ENCODE data around the gene WDR62.
"Not testable (repeated sequence)": the region's sequence is repeated elsewhere in the genome, so short reads cannot be mapped to it uniquely, and the experiment has no call there.

Gene WDR62

DNA sequence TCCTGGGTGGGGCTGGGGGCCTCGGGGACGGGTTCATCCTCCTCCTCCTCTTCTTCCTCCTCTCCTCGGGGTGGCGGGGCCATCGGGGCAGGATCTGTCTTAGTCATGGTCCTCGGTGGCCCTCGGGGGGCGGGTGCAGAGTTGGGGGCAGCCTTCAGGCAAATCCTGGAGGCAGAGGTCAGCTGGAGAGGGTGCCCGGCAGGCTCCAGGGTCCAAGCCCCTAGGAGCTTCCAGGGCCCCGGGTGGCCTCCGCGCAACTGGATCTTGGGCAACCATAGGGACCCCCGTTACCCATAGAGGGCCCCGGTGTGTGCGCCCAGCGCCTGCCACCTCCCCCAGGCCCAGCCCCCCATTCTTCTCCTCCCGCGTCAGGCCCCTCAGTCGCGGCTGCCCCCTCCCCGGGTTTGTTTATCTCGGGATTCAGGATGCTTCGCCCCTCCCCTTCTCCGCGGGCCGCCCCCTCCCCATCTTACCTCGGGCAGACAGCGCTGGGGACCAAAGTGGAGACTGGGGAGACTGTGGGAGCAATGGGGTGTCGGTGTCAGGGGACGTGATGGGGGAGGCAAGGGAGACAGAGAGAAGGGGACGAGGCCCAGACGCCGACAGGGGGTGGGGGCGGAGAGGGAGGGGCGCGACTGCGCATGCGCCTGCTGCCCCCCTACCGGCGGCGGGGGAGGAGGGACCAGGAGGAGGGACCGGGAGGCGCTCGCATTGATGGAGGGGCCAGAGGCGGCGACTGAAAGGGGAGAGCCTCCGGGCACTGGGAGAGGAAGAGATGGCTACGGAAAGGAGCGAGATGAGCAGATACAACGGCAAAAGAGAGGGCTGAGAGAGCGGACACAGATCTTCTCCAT lies 22.2 kb upstream of the WDR62 start, which contains the start of gene CLIP3:
TSS of gene CLIP3 (minus strand) at position 623 of the 854 bp plus-strand sequence. CDS start at position 107, 516 bp downstream.
- peak; percentile 69 for DNase-seq (ENCODE audit: low read depth, low spot score)

DNA sequence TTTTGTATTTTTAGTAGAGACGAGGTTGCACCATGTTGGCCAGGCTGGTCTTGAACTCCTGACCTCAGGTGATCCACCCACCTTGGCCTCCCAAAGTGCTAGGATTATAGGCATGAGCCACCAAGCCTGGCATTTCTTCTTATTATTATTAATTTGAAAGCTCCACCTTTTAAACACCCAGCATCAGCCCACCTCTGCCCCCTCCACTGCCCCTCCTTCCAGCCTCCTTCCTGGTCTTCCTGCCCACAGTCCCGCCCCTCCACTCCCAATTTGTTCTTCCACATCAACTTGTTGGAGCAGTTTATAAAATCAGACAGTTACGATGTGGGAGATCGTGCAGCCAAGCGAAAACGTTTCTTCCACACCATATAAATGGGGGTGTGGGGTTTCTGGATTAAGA lies 14.2 kb upstream of the WDR62 start:
- no peak for DNase-seq (ENCODE audit: low read depth, low spot score)

DNA sequence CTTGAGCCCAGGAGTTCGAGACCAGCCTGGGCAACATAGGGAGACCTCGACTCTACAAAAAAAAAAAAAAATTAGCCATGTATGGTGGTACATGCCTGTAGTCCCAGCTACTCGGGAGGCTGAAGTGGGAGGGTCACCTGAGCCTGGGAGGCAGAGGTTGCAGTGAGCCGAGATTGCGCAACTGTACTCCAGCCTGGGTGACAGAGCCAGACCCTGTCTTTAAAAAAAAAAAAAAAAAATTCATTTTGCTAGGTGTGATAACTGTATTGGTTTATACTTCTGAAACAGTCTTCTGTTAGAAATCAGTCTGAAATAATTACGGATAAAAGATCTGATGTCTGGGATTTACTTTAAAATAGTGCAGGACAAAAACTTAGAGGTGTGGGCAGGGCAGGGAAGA lies 13.6 kb upstream of the WDR62 start:
- not testable (repeated sequence) for DNase-seq (ENCODE audit: low read depth, low spot score)

DNA sequence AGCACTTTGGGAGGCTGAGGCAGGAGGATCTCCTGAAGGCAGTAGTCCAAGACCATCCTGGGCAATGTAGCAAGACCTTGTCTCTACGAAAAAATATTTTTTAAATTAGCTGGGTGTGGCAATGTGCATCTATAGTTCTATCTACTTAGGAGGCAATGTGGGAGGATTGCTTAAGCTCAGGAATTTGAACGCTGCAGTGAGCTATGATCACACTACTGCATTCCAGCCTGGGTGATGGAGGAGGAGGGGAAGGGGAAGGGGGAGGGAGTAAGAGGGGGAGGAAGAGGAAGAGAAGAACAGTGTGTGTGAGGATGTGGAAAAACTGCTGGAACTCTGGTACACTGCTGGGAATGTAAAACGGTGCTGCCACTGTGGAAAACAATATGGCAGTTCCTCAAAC lies 12.9 kb upstream of the WDR62 start:
- peak; percentile 24 for DNase-seq (ENCODE audit: low read depth, low spot score)

DNA sequence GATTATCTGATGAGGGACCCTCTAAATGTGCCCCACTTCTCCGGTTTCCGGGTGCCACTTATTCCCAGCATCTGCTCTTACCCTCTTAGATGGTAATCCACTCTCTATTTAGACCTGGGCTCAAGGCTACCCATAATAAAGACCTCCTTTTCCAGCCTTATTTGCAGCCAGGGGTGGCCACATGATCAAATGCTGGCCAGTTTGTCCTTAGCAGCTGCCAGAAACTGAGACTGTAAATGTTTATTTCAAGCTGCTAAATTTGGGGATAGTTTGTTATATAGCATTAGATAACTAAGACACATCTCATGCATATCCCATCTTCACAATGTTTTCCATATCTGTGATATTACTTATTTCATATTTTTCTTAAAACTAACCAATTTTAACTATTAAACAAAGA lies 10.7 kb upstream of the WDR62 start:
- no peak for DNase-seq (ENCODE audit: low read depth, low spot score)

DNA sequence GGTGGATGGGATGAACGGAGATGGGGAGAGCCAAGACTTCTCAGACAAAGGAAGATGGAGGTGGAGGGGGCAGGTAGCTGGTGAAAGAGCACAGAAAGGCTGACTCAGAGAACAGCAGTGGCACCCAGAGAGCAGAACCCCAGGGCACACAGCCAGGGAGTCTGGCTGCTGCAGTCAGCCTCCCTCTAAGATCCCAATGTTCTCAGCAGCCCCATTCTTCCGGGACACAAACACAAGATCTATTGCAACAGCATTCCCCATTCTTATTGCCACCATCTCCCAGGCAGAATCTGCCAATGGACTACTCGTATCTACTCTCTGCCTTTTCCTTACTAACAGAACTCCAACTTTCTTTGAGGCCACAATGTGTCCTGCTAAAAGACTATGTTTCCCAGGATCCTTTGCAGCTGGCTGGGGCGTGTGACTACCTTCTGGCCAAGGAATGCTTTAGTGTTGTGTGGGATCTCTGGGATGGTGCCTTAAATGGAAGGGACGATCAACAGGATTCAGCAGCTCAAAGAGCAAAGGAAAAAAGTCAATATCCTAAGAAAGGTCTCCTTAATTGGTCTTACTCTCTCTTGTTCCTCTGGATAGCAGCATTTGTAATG lies 8.2 kb upstream of the WDR62 start:
- DNase-seq (ENCODE audit: low read depth, low spot score), result no peak

DNA sequence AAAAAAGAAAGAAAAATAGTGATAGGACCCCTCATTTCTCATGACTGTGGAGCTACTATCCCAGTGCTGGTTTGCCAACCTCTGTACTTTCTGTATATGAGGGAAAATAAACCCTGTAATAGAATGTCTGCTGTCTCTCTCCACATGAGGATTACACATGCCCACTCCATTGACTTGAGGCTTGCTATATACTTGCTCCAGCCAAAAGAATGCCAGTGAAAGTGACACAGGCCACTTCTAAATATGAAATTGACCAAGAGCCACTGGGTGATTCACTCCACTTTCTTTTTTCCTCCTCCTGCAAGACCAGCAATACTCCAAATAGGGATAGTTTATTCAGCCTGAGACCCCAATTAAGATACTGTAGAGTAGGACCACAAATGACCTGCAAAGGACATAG lies 6.9 kb upstream of the WDR62 start:
- no peak for DNase-seq (ENCODE audit: low read depth, low spot score)

DNA sequence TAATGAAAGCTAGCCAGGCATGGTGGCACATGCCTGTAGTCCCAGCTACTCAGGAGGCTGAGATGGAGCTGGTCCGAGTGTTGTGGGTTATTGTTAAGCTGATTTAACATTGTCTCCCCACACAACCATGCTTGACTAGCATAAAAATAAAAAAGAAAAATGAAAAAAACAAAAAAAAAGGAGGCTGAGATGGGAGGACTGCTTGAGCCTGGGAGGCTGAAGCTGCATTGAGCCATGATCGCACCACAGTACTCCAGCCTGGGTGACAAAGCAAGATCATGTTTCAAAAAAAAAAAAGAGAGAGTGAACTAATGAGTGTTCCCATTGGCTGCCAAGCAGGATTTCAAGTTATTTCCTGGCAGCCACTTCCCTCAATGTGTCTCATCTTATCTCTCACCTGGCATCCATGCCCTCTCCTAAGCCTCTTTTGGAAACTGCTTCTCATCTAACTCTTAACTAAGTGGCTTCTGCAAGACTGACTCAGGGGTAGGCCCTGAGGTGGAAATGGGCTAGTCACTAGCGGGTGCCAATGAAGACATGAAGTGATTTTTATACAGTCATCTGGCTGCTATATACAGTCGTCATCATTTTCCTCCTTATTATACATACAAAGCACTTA lies 5.5 kb upstream of the WDR62 start:
- no peak for DNase-seq (ENCODE audit: low read depth, low spot score)

DNA sequence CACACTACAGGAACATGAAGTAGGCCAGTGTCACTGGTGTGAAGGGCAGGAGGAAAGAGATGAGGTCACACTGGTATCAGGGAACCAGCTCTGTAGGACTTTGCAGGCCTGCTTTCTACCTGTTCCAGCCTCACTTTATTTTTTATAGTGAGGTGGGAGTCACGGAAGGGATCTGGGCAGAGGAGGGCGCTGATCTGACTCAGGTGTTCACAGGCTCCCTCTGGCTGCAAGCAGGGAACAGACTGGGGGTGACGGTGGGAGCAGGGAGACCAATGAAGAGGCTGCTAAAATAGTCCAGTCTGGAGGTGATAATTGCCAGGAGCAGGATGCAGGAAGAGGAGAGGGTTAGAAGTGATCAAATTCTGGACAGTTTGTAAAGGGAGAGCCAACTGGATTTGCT lies 3.5 kb upstream of the WDR62 start:
- DNase-seq (ENCODE audit: low read depth, low spot score), result peak; percentile 72

DNA sequence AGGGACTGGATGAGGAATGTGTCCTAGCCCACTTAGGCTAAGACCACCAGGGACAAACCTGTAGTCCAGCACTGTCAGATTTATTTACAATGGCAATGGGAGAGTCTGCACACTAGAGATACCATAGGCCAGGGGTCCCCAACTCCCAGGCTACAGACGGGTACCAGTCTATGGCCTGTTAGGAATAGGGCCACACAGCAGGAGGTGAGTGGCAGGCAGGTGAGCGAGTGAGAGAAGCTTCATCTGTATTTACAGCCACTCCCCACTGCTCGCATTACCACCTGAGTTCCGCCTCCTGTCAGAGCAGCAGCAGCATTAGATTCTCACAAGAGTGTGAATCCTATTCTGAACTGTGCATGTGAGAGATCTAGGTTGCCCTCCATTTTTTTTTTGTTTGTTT lies 3.1 kb upstream of the WDR62 start:
- peak; percentile 39 for DNase-seq (ENCODE audit: low read depth, low spot score)

DNA sequence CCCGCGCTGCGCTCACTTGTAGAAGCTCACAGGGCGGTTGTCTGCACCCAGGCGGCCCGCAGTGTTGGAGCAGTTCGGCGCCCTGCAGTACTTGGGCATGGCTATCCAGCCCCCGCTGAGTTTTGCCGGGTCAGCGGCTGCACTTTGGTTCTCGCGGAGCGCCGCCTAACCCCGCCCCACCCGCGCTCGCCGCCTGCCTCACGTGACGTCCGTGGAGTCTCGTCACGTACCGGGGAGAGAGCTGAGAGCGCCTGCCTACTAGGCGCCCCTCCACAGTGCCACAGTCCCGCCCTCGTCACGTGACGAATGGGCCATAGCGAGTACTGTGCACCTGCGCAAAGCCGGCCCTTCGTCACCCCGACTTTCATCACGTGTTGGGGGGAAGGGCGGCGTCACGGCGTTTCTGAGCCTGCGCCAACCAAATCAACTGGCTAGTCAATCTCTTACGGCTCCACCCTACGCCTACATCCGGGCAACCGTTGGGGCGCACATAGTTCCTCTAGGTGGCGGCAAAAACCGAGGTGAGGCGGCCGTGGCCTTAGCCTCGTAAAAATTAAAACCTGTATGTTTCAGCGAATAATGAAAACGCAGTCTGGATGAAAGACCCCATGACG lies 471 bp upstream of the WDR62 start, which contains the start of gene THAP8:
TSS of gene THAP8 (minus strand) at position 167 of the 614 bp plus-strand sequence. CDS start at position 99, 68 bp downstream.
- DNase-seq (ENCODE audit: low read depth, low spot score), result peak; percentile 99

DNA sequence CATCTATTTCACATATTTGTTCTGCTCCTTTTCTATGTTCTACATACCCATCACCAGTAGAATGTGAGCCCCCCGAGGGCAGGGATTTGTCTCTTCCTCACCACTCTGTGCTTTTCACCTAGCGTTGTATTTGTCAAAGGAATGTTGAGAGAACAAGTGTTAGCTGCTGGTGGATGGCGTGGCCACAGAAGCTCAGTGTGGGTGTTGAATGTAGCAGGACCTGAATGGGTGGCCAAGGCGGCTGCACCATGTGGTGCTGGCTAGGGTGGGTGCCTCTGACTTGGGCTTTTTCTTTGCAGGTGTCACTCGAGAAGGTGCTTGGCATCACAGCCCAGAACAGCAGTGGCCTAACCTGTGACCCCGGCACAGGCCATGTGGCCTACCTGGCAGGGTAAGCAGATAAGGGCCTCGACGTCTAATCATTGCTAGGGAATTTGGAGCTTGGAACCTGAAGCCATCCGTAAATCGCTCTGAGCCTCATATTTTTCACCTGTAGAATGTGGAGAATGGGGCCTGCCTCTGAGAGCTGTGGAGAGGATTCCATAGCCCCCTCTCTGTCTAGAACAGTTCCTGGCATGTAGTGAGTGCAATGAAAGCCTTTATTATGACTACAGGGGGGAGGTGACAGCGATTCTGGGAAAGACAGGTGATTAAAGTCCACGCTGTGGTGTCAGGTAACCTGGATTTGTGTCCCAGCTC lies 3.9 kb downstream of the WDR62 start:
- DNase-seq (ENCODE audit: low read depth, low spot score), result no peak

DNA sequence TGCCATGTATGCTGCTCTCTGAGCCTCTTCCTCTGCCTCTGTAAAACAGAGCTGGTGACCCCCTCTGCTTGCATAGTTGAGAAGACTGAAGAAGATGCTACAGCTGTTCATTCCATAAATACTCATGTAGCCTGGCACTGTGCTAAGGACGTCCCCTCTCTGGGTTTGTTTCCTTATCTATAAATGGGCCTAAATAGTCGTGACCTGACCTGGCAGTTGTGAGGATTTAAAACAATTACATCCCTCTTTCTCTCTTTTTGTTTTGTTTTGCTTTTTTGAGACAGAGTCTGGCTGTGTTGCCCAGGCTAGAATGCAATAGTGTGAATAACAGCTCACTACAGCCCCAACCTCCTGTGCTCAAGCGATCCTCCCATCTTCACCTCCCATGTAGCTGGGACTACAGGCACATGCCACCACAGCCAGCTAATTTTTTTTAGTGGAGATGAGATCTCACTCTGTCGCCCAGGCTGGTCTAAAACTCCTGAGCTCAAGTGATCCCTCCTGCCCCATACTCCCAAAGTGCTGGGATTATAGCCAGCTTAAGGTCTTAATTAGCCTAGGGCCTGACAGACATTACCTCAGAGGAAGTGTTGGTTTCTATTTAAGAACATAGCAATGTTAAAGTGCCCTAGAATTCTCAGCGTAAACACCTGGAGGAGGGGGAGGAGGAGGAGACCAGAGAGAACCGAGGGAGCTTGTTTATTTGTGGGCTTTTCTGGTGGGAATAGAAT lies 4.6 kb downstream of the WDR62 start:
- DNase-seq (ENCODE audit: low read depth, low spot score), result no peak

DNA sequence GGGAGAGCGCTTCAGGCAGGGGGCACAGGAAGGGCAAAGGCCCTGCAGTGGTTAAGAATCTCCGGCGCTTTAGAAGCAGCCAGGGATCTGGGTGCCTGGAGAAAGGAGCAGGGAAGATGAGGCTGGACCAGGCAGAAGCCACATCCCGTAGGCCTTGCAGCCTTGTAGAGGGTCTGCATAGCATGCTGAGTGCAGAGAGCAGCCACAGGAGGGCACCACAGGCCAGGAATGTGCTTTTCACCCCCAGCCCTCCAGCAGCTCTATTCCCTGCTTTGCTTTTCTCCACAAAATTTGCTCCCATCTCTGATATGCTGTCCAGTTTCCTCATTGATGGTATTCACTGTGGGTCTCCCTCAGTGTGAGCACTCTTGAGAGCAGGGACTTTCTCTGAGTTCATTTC lies 5.7 kb downstream of the WDR62 start:
- DNase-seq (ENCODE audit: low read depth, low spot score), result peak; percentile 60

DNA sequence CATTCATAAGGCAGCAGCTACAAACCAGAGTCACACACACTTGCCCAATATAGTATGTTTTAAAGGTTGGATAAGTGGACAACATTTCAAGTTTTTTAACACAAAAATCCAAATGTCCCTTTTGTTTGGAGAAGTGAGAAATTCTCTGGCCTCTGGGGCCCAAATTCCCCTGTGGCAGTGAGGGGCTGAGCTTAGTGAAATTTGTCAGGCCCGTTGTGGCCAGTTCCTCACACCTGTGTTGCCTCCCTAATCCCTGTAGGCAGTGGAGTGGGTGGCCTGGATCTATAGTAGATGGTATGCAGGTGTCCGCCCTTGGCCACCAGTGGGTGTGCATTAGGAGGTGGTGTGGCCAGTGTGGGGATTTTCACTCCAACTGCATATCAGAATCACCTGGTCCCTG lies 6.7 kb downstream of the WDR62 start:
- DNase-seq (ENCODE audit: low read depth, low spot score), result no peak

DNA sequence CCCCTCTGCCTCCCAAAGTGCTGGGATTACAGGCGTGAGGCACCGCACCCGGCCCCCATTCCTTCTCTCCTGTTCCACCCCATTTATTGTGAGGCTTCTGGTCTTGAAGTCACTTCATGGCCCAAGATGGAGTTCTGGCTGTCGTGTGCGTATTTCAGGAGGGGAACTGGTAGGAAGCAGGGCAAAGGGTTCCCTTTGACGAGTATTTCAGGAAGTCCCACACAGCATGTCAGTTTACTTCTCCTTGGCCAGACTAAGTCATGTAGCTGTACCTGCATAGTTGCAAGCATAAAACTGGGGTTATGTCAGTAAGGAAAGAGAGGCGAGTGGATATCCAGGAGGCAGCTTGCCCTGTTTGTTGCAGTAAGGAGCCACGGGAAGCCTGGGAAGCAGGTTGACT lies 10.1 kb downstream of the WDR62 start:
- DNase-seq (ENCODE audit: low read depth, low spot score), result no peak

DNA sequence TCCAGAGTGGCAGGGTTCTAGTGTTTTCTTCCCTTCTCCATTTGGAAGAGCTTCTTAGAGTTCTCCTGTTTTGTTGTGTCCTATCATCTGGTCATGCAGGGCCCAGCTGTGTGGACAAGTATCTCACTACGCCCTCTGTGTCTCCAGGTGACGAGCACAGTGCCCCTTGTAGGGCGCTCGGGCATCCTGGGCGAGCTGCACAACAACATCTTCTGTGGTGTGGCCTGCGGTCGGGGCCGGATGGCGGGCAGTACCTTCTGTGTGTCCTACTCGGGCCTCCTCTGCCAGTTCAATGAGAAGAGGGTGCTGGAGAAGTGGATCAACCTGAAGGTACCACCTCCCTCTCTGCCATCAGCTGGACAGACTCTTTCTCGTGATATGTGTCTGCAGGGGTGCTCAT lies 13.0 kb downstream of the WDR62 start:
- no peak for DNase-seq (ENCODE audit: low read depth, low spot score)

DNA sequence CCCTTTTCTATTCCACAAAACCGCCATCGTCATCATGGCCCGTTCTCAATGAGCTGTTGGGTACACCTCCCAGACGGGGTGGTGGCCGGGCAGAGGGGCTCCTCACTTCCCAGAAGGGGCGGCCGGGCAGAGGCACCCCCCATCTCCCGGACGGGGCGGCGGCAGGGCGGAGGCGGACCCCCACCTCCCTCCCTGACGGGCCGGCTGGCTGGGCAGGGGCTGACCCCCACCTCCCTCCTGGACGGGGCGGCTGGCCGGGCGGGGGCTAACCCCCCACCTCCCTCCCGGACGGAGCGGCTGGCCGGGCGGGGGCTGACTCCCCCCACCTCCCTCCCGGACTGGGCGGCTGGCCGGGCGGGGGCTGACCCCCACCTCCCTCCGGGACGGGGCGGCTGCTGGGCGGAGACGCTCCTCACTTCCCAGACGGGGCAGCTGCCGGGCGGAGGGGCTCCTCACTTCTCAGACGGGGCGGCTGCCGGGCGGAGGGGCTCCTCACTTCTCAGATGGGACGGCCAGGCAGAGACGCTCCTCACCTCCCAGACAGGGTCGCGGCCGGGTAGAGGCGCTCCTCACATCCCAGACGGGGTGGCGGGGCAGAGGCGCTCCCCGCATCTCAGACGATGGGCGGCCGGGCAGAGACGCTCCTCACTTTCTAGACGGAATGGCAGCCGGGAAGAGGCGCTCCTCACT lies 14.3 kb downstream of the WDR62 start:
- DNase-seq (ENCODE audit: low read depth, low spot score), result not testable (repeated sequence)

DNA sequence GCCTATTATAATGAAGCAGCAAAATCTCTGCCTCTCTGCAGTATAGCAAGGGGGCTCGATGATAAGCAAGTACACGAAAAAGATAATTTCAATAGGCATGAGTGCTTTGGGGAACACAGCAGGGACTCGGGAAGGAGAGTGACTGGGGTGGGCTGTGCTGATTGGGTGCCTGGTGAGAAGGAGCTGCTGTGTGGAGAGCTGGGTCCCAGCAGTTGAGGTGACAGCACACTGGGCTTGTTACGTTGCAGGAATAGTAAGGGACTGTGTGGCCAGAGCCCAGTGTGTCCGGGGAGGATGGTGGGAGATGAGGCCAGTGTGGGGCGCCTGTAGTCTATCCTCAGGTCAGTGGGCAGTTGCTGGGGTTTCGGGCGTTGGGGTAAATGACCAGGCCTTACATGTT lies 17.4 kb downstream of the WDR62 start:
- DNase-seq (ENCODE audit: low read depth, low spot score), result no peak

Measured in ELF-1 (cell line).